Esophagus squamous epithelium (tissue), 5 donors: ENCODE measurements around the gene NCOR2. TPM values are rescaled to one million over a fixed set of nuclear protein-coding genes. Genes with fewer than 3 reads are reported as not detected.
A peak's percentile ranks its signal among the peaks of the same experiment; 100 is the strongest.

Source experiments
- DNase-seq: peaks from one replicate; lab custom pipeline; 2025; lab: John Stamatoyannopoulos, UW
- H3K27ac ChIP-seq, 4 donors: fragments of 200-600 bp; sonication (generic); one replicate each; pipeline ENCODE4 v1.5.1; 2016 to 2019; ENCODE audit warnings: mild to moderate bottlenecking in 1 of 4
- H3K27me3 ChIP-seq, 4 donors: fragments of 200-600 bp; sonication (generic); 1 replicate in 3 of 4; 2 replicates in 1 of 4; pipeline versions ENCODE4 v1.5.1 to v1.6.0; 2017 to 2021; ENCODE audit warnings: antibody characterized with exemption in 1 of 4
- H3K36me3 ChIP-seq, 3 donors: fragments of 200-600 bp; sonication (generic); one replicate each; pipeline ENCODE4 v1.5.1; 2016 to 2019
- H3K4me1 ChIP-seq, 3 donors: fragments of 200-600 bp; sonication (generic); one replicate each; pipeline ENCODE4 v1.5.1; 2017 to 2019
- H3K4me3 ChIP-seq, 4 donors: fragments of 200-600 bp; sonication (generic); 1 replicate in 3 of 4; 2 replicates in 1 of 4; pipeline ENCODE4 v1.5.1; 2016 to 2019; ENCODE audit warnings: mild to moderate bottlenecking in 2 of 4, moderate library complexity in 1 of 4
- H3K9me3 ChIP-seq, 3 donors: fragments of 200-600 bp; sonication (generic); one replicate each; pipeline ENCODE4 v1.5.1; 2016 to 2019
- POLR2A ChIP-seq, 4 donors: fragments of 450-650 bp; IDR thresholded peaks; one replicate each; pipeline ENCODE4 v1.6.1; 2017; ENCODE audit warnings: antibody characterized with exemption in 4 of 4, mild to moderate bottlenecking in 4 of 4, moderate library complexity in 3 of 4
- WGBS, 2 donors: methylation state at CpG; one replicate each; pipeline ENCODE4 v1.1.5; 2018; 5-methylcytosine and 5-hydroxymethylcytosine counted together
- intact Hi-C: fragments of 100-400 bp; cut with DNase I; formaldehyde crosslinking; loops from one replicate; pipeline ENCODE4 v1.15.0; 2022
- total RNA-seq, 4 donors: library from RNA; depleted of rRNA; stranded (reverse); fragments of >200 nt; gene quantifications; one replicate each; pipeline ENCODE4 v1.1.0, GENCODE V29; 2016
- TF ChIP-seq, protein P1 (sequence below), 6 experiments: fragments of 450-650 bp in 4 of 6; fragments of 200-600 bp in 2 of 6; sonication (generic) in 2 of 6; IDR thresholded peaks; one replicate each; pipeline ENCODE4 v1.5.1; 2016 to 2019; ENCODE audit warnings: antibody characterized with exemption in 6 of 6, mild to moderate bottlenecking in 4 of 6, moderate library complexity in 4 of 6
- donor health status: DM: yes; HTN: yes; CAD: no.

Gene NCOR2
- total RNA-seq, 4 donors from 2014 or later, result 17.7 to 84.1 (median 45.6) TPM

DNA sequence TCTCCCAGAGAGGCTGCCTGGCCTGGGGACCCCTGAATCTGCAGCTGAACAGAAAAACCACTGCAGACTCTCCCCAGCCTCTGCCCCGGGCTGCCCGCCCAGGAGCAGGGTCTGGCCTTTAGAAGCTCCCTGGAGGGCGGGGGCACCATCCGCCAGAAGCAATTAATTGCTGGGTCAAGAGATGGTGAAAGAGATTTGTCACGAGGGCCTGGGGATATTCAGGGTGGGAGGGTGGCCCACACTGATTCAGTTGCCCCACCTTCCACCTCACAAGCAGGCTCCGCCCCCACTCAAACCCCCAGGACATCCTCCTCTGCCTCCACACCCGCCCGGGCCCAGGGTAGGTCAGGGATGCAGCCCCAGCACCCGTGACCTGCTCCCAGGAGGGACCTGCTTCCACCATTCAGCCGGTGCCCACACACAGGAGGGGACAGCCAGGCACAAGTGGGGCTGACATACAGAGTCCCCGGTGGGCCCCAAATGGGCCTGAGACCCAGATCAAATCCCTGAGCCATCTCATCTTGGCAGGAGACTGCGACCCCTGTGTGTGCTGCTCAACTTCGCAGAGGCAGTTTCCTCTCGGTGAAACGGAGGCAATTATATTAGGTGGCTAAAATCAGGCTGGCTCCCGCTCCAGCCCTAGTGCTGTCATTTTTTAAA is 23.0 kb downstream of the NCOR2 start:
- Histone ChIP-seq H3K9me3 (no peaks in the 10 kb centered on the region), H3K36me3 (peaks cover 0 to 6% (median 0%) of the 10 kb centered on the region in 3 donors), H3K4me1 (peaks cover 63 to 76% (median 64%) of the 10 kb centered on the region in 3 donors), H3K4me3 (no peak overlapping the region), H3K27ac (no peak overlapping the region), H3K27me3 (no peaks in the 10 kb centered on the region)
- TF ChIP-seq, protein P1, sequence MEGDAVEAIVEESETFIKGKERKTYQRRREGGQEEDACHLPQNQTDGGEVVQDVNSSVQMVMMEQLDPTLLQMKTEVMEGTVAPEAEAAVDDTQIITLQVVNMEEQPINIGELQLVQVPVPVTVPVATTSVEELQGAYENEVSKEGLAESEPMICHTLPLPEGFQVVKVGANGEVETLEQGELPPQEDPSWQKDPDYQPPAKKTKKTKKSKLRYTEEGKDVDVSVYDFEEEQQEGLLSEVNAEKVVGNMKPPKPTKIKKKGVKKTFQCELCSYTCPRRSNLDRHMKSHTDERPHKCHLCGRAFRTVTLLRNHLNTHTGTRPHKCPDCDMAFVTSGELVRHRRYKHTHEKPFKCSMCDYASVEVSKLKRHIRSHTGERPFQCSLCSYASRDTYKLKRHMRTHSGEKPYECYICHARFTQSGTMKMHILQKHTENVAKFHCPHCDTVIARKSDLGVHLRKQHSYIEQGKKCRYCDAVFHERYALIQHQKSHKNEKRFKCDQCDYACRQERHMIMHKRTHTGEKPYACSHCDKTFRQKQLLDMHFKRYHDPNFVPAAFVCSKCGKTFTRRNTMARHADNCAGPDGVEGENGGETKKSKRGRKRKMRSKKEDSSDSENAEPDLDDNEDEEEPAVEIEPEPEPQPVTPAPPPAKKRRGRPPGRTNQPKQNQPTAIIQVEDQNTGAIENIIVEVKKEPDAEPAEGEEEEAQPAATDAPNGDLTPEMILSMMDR (IDR thresholded peaks at IDR 0.05), result no peak
- no peak for TF ChIP-seq POLR2A (IDR thresholded peaks at IDR 0.05)
- intact Hi-C loops, result no loop called here
- 55% methylated on average over 7 of the region's 16 CpGs; no CpG with 5 or more reads in 1 of the 2 donors for WGBS, 2 donors
- DNase-seq, result no peak

DNA sequence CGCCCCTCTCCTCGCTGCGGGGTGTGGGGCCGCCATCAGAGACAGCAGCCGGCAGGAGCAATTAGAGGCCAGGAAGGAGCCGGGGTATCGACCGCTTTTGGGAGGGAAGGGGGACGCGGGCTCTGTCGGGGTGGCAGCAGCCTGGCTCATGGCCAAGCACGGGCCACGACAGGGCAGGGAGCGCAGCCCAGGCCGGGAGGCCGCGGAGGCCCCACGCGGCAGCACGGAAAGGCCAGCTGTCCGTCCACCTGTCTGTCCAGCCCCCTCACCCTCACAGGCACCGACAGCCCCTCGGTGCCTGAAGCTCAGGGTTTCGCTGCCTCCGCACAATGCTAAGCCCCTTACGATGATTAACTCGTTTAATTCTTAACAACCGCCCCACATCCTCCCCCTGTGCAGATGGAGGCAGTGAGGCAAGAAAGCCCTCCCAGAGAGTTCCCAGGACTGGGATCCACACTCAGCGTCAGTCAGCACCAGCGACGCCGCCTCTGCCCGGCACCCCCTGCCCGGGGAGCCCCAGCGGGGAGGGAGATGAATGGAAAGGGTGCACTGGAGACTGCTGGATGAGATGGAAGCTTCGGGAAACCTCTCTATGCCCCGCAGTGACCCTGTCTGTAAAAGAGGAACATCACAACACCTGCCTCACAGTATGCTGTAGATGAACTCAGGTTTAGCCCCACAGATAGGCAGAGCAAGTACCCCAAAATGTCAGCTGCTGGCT is 23.7 kb downstream of the NCOR2 start:
- Histone ChIP-seq H3K36me3 (peaks cover 0 to 6% (median 0%) of the 10 kb centered on the region in 3 donors), H3K9me3 (no peaks in the 10 kb centered on the region), H3K4me3 (peak overlapping the region in 2 of 4 donors; percentile 15 to 42), H3K4me1 (peaks cover 63 to 76% (median 64%) of the 10 kb centered on the region in 3 donors), H3K27ac (peak overlapping the region in 2 of 4 donors; percentile 14 to 21), H3K27me3 (no peaks in the 10 kb centered on the region)
- no peak for DNase-seq
- TF ChIP-seq POLR2A (IDR thresholded peaks at IDR 0.05), result no peak
- TF ChIP-seq, protein P1 (IDR thresholded peaks at IDR 0.05), result no peak
- intact Hi-C loops, result no loop called here
- 35 to 44% methylated on average over 2 to 4 of the region's 37 CpGs for WGBS, 2 donors

GRCh38 chr12:124543052-124543589 is 24.3 kb downstream of the NCOR2 start:
- peaks cover 0 to 6% (median 0%) of the 10 kb centered on the region in 3 donors for H3K36me3 ChIP-seq
- H3K27ac ChIP-seq, result peak overlapping the region in 2 of 4 donors; percentile 14 to 21
- peak overlapping the region in 2 of 4 donors; percentile 15 to 42 for H3K4me3 ChIP-seq
- TF ChIP-seq, protein P1 (IDR thresholded peaks at IDR 0.05), result no peak
- no peak for TF ChIP-seq POLR2A (IDR thresholded peaks at IDR 0.05)
- no peaks in the 10 kb centered on the region for H3K27me3 ChIP-seq
- 26 to 39% methylated on average over 10 to 12 of the region's 20 CpGs for WGBS, 2 donors
- intact Hi-C loops, result no loop called here
- H3K9me3 ChIP-seq, result no peaks in the 10 kb centered on the region
- no peak for DNase-seq
- H3K4me1 ChIP-seq, result peaks cover 64 to 76% (median 66%) of the 10 kb centered on the region in 3 donors

- DNase-seq, result no peak
- TF ChIP-seq POLR2A (IDR thresholded peaks at IDR 0.05), result no peak
- TF ChIP-seq, protein P1 (IDR thresholded peaks at IDR 0.05), result no peak
- intact Hi-C loops, result no loop called here
- Histone ChIP-seq H3K36me3 (peaks cover 0 to 2% (median 0%) of the 10 kb centered on the region in 3 donors), H3K27ac (no peak overlapping the region), H3K4me1 (peaks cover 71 to 81% (median 72%) of the 10 kb centered on the region in 3 donors), H3K4me3 (no peak overlapping the region), H3K9me3 (no peaks in the 10 kb centered on the region), H3K27me3 (no peaks in the 10 kb centered on the region)
- 81 to 91% methylated on average over 3 to 10 of the region's 28 CpGs for WGBS, 2 donors
These were observed 25.1 kb downstream of the NCOR2 start for GRCh38 chr12:124542021-124542949.
